MCF 10A (cell line): ENCODE results near the gene CXorf38. TPM values are rescaled to one million over a fixed set of nuclear protein-coding genes. Genes with fewer than 3 reads are reported as not detected.

ENCODE experiments used
- BruUV-seq: library from RNA; stranded (reverse); fragments of 400-500 nt; replicated peaks from 2 replicates; lab custom pipeline; 2021; lab: Mats Ljungman, UMichigan
- CTCF ChIA-PET: fragments of 300-600 bp; sonication (Branson Sonifier 250); formaldehyde crosslinking; extraction: SDS; loops from one replicate; lab custom pipeline; 2021; ENCODE audit warnings: antibody characterized with exemption, inconsistent platforms; lab: Yijun Ruan, JAX
- POLR2A ChIA-PET: fragments of 300-600, 350-650 bp; sonication (Branson Sonifier 250); formaldehyde crosslinking; extraction: SDS; loops from one replicate; lab custom pipeline; 2020; ENCODE audit warnings: antibody characterized with exemption, inconsistent platforms; lab: Yijun Ruan, JAX
- DNase-seq: peaks from one replicate; pipeline ENCODE4 v3.0.0-alpha.2; 2018; ENCODE audit not compliant: unreplicated experiment
- H3K27ac Mint-ChIP-seq: one replicate; pipeline ENCODE4 v1.8.0; 2022; ENCODE audit warnings: mild to moderate bottlenecking, low read depth, mixed read lengths; ENCODE audit not compliant: unreplicated experiment
- H3K27me3 Mint-ChIP-seq: one replicate; pipeline ENCODE4 v1.8.0; 2022; ENCODE audit warnings: mixed read lengths; ENCODE audit not compliant: insufficient read depth, unreplicated experiment
- H3K36me3 Mint-ChIP-seq: one replicate; pipeline ENCODE4 v1.8.0; 2022; ENCODE audit warnings: mild to moderate bottlenecking, moderate library complexity, mixed read lengths; ENCODE audit not compliant: insufficient read depth, unreplicated experiment
- H3K4me1 Mint-ChIP-seq: one replicate; pipeline ENCODE4 v1.8.0; 2022; ENCODE audit warnings: mixed read lengths; ENCODE audit not compliant: insufficient read depth, unreplicated experiment
- H3K4me3 Mint-ChIP-seq: one replicate; pipeline ENCODE4 v1.8.0; 2022; ENCODE audit warnings: mild to moderate bottlenecking, moderate library complexity, mixed read lengths; ENCODE audit not compliant: unreplicated experiment
- H3K9me3 Mint-ChIP-seq: one replicate; pipeline ENCODE4 v1.8.0; 2022; ENCODE audit warnings: mixed read lengths; ENCODE audit not compliant: unreplicated experiment
- intact Hi-C: fragments of 100-400 bp; cut with micrococcal nuclease; formaldehyde crosslinking; loops from 2 replicates; pipeline ENCODE4 v1.14.1; 2022
- total RNA-seq: library from RNA; stranded (reverse); gene quantifications from 2 replicates; pipeline ENCODE4 v1.2.3, GENCODE V29; 2022
- TF ChIP-seq, protein P1 (sequence below): fragments of 200-600 bp; IDR thresholded peaks from one replicate; pipeline ENCODE4 v1.8.0; 2022; ENCODE audit warnings: antibody characterized with exemption, mild to moderate bottlenecking; ENCODE audit not compliant: unreplicated experiment

The CXorf38 gene
- total RNA-seq, 1 experiment from 2014 or later, result 21.4 TPM

GRCh38 chrX:40671126-40671525 is 23.8 kb upstream of the CXorf38 start:
- ChIA-PET CTCF (interaction anchor here (2.3 kb wide), 1 partner anchor 123 kb away, joined by 12 read pairs; no protein-coding TSS in a partner anchor), POLR2A (no interaction called here)
- Mint-ChIP-seq H3K27ac (no peak overlapping the region), H3K4me1 (no peaks in the 10 kb centered on the region), H3K9me3 (no peaks in the 10 kb centered on the region), H3K36me3 (peaks cover 27% of the 10 kb centered on the region), H3K27me3 (peaks cover 31% of the 10 kb centered on the region), H3K4me3 (no peak overlapping the region)
- BruUV-seq, result no TSS peak
- no peak for DNase-seq
- TF ChIP-seq, protein P1, sequence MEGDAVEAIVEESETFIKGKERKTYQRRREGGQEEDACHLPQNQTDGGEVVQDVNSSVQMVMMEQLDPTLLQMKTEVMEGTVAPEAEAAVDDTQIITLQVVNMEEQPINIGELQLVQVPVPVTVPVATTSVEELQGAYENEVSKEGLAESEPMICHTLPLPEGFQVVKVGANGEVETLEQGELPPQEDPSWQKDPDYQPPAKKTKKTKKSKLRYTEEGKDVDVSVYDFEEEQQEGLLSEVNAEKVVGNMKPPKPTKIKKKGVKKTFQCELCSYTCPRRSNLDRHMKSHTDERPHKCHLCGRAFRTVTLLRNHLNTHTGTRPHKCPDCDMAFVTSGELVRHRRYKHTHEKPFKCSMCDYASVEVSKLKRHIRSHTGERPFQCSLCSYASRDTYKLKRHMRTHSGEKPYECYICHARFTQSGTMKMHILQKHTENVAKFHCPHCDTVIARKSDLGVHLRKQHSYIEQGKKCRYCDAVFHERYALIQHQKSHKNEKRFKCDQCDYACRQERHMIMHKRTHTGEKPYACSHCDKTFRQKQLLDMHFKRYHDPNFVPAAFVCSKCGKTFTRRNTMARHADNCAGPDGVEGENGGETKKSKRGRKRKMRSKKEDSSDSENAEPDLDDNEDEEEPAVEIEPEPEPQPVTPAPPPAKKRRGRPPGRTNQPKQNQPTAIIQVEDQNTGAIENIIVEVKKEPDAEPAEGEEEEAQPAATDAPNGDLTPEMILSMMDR, result no peak
- intact Hi-C loops, result no loop called here

GRCh38 chrX:40663880-40664630 is 16.7 kb upstream of the CXorf38 start:
- TF ChIP-seq, protein P1, result peak; percentile 17
- DNase-seq, result peak; percentile 4
- intact Hi-C loops, result no loop called here
- POLR2A ChIA-PET, result interaction anchor here (1.0 to 1.2 kb wide), 2 partner anchors 9 to 133 kb away, joined by 3 read pairs; no protein-coding TSS in a partner anchor
- BruUV-seq, result no TSS peak
- Mint-ChIP-seq H3K9me3 (no peaks in the 10 kb centered on the region), H3K27me3 (peaks cover 16% of the 10 kb centered on the region), H3K4me3 (no peak overlapping the region), H3K4me1 (no peaks in the 10 kb centered on the region), H3K27ac (no peak overlapping the region), H3K36me3 (peaks cover 33% of the 10 kb centered on the region)
- CTCF ChIA-PET, result interaction anchor here (0.6 to 1.1 kb wide), 5 partner anchors 13 to 1515 kb away, joined by 3 to 4 read pairs (median 3); no protein-coding TSS in a partner anchor

GRCh38 chrX:40663078-40663740 is 15.8 kb upstream of the CXorf38 start:
- intact Hi-C loops, result no loop called here
- H3K36me3 Mint-ChIP-seq, result peaks cover 35% of the 10 kb centered on the region
- no peak overlapping the region for H3K27ac Mint-ChIP-seq
- BruUV-seq, result no TSS peak
- no peaks in the 10 kb centered on the region for H3K9me3 Mint-ChIP-seq
- H3K27me3 Mint-ChIP-seq, result peaks cover 16% of the 10 kb centered on the region
- DNase-seq, result no peak
- ChIA-PET POLR2A (interaction anchor here (1.2 kb wide), 1 partner anchor 10 kb away, joined by 3 read pairs; no protein-coding TSS in a partner anchor), CTCF (interaction anchor here (0.8 to 0.9 kb wide), 3 partner anchors 12 to 74 kb away, joined by 3 read pairs; no protein-coding TSS in a partner anchor)
- TF ChIP-seq, protein P1, result no peak
- no peaks in the 10 kb centered on the region for H3K4me1 Mint-ChIP-seq
- H3K4me3 Mint-ChIP-seq, result no peak overlapping the region

DNA sequence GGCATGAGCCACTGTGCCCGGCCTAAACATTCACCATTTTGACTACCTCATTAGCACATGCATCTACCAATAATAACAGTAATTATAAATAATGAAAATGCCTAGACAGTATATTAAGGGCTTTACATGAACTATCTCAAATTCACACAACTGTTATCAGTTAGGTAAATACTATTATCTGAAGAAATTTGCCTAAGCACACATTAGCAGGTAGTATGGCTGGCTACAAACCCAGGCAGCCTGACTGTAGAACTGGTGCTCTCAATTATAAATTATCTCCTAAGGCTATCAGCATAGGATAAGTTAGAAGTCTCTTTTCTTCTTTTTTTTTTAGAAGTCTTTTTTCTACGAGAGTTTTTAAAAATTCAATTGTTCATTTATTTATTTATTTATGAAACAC is 14.1 kb upstream of the CXorf38 start:
- intact Hi-C loops, result no loop called here
- H3K27me3 Mint-ChIP-seq, result peaks cover under 1% of the 10 kb centered on the region
- ChIA-PET CTCF (interaction anchor here (2.9 kb wide), 1 partner anchor 10 kb away, joined by 7 read pairs; no protein-coding TSS in a partner anchor), POLR2A (no interaction called here)
- H3K4me1 Mint-ChIP-seq, result no peaks in the 10 kb centered on the region
- BruUV-seq, result no TSS peak
- H3K36me3 Mint-ChIP-seq, result peaks cover 32% of the 10 kb centered on the region
- no peak overlapping the region for H3K4me3 Mint-ChIP-seq
- no peak for DNase-seq
- H3K9me3 Mint-ChIP-seq, result no peaks in the 10 kb centered on the region
- TF ChIP-seq, protein P1, result no peak
- H3K27ac Mint-ChIP-seq, result no peak overlapping the region
